ENCODE measurements around the gene APOBEC3G.
"Not testable (repeated sequence)": the region's sequence is repeated elsewhere in the genome, so short reads cannot be mapped to it uniquely, and the experiment has no call there.

Gene APOBEC3G

DNA sequence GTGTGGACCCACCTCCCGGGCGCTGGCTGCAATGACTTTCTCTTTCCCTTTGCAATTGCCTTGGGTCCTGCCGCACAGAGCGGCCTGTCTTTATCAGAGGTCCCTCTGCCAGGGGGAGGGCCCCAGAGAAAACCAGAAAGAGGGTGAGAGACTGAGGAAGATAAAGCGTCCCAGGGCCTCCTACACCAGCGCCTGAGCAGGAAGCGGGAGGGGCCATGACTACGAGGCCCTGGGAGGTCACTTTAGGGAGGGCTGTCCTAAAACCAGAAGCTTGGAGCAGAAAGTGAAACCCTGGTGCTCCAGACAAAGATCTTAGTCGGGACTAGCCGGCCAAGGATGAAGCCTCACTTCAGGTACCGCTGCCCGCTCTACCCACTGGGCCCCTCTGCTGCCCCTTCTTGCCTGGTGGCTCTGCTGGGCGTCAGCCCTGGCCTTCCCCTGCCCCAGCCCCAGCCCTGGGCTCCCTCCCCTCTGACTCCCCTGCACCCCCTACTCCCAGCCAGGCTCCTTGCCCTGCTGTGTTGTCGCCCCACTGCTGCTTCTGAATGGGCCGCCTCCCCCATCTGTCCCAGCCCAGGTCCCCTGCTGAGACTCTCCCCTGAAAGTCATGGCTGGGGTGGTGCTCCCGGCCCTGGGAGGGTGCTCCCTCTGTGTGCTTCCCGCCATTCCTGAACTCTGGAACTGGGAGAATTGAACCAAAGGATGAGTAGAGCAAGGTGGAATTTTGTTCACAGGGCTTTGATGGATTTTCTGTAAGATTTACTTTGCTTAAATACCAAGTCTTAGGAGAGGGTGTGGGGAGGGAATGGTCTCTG, at the start of gene APOBEC3G:
Gene APOBEC3G (plus strand): TSS at position 250 of the 815 bp plus-strand sequence. CDS start 87 bp downstream, at position 337.
- DNase-seq: not testable (repeated sequence)

DNA sequence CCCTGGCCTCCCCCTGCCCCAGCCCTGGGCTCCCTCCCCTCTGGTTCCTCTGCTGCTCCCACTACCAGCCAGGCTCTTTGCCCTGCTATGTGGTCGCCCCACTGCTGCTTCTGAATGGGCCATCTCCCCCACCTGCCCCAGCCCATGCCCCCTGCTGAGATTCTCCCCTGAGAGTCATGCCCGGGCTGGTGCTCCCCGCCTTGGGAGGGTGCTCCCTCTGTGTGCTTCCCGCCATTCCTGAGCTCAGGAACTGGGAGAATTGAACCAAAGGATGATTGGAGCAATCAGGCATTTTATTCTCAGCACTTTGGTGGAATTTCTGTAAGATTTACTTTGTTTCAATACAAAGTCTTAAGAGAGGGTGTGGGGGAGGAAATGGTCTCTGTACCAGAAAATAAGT, 49.4 kb upstream of the APOBEC3G start:
- no peak for DNase-seq

DNA sequence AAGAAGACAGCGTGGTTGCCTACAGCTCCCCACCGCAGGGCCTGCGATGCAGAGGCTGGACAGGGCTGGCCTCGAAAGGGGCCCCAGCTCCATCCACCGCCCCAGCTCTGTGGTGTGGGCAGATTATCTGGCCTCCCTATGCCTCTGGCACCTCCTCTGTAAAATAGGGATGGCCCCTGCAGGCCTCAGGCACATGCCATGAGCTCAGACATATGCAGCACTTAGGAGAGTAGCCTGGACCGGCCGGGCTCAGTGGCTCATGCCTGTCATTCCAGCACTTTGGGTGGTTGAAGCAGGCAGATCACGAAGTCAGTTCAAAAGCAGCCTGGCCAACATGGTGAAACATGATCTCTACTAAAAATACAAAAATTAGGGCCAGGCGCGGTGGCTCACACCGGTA, 48.8 kb upstream of the APOBEC3G start:
- DNase-seq: no peak

DNA sequence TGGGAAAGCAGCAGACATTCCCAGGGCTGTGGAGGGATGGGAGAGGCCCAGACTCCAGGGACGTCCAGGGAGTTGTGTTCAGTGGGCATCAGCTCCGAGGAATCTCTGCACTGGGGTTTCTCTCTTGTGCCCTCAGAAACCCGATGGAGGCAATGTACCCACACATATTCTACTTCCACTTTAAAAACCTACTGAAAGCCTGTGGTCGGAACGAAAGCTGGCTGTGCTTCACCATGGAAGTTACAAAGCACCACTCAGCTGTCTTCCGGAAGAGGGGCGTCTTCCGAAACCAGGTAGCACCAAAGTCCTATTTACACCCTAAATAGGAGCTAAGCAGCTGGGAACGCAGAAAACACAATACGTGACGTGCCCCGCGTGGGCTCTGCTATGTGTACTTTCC, 47.8 kb upstream of the APOBEC3G start:
- DNase-seq: no peak

DNA sequence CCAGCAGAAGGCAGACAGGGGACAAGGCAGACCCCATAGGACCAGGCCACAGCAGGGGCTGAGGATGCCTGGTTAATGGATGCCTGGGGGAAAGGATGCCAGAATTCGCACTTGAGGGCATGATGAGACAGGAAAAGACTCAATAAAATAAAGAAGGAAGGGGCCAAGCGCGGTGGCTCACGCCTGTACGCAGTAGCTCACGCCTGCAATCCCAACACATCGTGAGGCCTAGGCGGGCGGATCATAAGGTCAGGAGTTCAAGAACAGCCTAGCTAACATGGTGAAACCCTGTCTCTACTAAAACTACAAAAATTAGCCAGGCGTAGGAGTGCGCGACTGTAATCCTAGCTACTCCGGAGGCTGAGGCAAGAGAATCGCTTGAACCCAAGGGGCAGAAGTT, 46.4 kb upstream of the APOBEC3G start:
- no peak for DNase-seq

DNA sequence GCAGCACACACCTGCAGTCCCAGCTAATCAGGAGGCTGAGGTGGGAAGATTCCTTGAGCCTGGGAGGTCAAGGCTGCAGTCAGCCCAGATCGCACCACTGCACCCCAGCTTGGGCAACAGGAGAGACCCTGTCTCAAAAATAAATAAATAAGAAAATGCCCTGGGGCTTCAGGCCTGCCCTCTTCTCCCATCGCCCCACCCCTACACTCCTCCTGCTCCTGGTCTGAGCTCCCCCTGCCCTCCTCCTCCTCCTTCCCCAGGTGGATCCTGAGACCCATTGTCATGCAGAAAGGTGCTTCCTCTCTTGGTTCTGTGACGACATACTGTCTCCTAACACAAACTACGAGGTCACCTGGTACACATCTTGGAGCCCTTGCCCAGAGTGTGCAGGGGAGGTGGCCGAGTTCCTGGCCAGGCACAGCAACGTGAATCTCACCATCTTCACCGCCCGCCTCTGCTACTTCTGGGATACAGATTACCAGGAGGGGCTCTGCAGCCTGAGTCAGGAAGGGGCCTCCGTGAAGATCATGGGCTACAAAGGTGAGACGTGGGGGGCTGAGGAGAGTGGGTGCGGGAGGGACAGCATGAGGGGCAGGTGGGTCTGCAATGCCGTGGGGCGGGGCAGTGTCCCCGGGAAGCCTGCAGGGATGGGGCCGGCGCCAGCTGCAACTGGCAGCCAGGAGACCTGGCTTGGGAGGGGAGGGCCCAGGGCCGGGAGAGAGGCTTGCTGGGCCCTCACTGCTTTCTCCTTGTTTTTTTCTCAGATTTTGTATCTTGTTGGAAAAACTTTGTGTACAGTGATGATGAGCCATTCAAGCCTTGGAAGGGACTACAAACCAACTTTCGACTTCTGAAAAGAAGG, 45.4 kb upstream of the APOBEC3G start:
- not testable (repeated sequence) for DNase-seq

DNA sequence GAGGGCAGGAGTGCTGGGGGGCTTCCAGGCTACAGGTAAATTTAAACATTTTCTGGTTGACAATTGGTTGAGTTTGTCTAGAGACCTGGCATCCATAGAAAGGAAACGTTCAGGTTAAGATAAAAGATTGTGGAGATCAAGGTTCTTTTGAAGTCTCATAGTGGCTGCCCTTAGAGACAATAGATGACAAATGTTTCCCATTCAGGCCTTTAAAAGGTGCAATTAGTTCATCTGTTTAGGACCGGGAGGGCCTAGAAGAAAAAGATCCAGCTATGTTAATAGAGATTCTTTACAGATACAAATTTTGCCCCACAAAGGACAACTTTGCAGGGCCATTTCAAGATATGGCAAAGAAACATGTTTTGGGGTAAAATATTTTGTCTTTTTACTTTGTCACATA, 40.0 kb upstream of the APOBEC3G start:
- not testable (repeated sequence) for DNase-seq

DNA sequence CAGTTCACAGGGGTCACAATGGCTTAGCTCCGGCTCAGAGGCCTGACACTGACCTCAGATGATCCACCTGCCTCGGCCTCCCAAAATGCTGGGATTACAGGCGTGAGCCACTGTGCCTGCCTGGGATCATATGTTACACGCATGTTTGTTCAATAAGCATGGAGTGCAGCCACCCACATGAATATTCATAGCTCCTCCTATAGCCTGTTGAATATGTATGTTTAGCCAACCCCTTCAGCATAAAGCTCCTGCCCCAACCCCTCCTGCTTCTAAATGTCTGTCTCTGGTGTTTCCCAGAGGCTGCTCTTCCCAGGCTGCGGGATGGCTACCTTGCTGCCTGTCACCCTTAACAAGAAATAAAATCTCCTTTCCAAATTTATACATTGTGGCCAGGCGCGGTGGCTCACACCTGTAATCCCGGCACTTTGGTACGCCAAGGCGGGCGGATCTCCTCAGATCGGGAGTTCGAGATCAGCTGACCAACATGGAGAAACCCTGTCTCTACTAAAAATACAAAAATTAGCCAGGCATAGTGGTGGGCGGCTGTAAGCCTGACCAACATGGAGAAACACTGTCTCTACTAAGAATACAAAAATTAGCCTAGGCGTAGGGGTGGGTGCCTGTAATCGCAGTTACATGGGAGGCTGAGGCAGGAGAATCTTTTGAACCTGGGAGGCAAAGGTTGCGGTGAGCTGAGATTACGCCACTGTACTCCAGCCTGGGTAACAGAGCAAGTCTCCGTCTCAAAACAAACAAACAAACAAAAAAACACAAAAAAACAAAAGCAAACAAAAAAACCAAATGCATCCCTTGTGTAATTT, 37.6 kb upstream of the APOBEC3G start:
- DNase-seq: no peak

DNA sequence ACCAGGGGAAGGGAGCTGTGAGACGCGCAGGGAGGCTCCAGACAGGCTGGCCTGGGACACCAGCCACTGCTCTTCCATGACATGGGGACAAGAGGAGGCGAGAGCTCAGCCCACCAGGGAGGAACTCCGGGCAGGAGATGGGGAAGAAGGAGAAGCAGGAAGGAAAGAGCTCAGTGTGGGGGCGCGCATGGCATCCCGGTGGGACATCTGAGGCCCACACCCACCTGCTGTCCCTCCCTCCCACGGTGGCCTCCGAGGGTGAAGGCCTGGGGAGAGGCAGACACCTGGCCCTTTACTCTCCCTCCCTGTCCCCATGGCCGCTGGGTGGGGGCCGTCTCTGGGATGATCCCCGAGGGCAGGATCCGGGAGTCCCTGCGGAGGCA, 36.9 kb upstream of the APOBEC3G start:
- not testable (repeated sequence) for DNase-seq

DNA sequence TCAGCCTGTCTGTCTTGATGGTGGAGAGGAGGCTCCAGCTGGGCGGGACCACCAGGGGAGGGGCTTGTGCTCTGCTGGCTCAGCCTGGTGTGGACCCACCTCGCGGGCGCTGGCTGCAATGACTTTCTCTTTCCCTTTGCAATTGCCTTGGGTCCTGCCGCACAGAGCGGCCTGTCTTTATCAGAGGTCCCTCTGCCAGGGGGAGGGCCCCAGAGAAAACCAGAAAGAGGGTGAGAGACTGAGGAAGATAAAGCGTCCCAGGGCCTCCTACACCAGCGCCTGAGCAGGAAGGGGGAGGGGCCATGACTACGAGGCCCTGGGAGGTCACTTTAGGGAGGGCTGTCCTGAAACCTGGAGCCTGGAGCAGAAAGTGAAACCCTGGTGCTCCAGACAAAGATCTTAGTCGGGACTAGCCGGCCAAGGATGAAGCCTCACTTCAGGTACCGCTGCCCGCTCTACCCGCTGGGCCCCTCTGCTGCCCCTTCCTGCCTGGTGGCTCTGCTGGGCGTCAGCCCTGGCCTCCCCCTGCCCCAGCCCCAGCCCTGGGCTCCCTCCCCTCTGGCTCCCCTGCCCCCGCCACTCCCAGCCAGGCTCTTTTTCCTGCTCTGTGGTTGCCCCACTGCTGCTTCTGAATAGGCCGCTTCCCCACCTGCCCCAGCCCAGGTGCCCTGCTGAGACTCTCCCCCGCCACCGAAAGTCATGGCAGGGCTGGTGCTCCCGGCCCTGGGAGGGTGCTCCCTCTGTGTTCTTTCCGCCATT, 36.4 kb upstream of the APOBEC3G start, which contains the start of gene APOBEC3F:
Gene APOBEC3F (plus strand): TSS at position 327 of the 759 bp plus-strand sequence. CDS start 97 bp downstream, at position 424.
- peak; percentile 53 for DNase-seq

DNA sequence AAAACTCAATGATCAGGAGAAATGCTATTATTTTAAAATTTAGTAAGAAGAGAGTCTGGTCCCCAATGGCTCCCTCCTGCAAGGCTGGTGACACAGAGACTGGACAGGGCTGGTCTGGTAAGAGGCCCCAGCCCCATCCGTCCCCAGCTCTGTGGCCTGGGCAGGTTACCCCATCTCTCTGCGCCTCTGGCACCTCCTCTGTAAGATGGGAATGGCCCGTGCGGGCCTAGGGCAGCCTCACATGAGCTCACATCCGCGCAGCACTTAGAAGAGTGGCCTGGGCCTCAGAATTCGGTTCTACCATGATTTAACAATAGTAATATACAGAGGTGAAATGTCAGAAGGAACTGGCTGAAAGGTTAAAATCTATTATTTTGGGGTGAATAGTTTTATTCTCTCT, 35.2 kb upstream of the APOBEC3G start:
- no peak for DNase-seq

DNA sequence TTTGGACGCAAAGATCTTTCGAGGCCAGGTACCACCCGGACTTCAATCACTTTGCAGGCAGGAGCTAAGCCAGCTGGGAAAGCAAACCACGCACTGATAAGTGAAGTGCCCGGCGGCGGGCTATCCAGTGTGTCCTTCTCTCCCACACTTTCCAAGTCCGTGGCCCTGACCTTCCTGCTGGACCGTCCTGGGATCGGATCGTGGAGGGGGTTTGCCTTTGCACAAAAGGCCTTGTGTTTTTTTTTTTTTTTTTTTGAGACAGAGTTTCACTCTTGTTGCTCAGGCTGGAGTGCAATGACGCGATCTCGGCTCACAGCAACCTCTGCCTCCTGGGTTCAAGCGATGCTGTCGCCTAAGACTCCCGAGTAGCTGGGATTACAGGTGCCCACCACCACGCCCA, 34.0 kb upstream of the APOBEC3G start:
- not testable (repeated sequence) for DNase-seq

DNA sequence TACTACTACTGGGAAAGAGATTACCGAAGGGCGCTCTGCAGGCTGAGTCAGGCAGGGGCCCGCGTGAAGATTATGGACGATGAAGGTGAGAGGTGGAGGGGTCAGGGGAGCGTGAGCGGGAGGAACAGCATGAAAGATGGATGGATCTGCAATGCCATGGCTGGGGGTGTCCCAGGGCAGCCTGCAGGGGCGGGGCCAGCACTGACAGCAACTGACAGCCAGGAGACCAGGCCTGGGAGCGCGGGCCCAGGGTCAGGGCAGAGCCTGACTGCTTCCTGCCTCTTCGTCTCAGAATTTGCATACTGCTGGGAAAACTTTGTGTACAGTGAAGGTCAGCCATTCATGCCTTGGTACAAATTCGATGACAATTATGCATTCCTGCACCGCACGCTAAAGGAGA, 31.9 kb upstream of the APOBEC3G start:
- DNase-seq: not testable (repeated sequence)

DNA sequence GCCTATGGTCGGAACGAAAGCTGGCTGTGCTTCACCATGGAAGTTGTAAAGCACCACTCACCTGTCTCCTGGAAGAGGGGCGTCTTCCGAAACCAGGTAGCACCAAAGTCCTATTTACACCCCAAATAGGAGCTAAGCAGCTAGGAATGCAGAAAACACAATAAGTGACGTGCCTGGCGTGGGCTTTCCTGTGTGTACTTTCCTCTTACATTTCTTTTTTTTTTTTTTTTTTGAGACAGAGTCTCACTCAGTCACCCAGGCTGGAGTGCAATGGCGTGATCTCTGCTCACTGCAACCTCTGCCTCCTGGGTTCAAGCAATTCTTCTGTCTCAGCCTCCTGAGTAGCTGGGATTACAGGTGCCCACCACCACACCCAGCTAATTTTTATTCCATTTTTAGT, 27.6 kb upstream of the APOBEC3G start:
- DNase-seq: not testable (repeated sequence)

DNA sequence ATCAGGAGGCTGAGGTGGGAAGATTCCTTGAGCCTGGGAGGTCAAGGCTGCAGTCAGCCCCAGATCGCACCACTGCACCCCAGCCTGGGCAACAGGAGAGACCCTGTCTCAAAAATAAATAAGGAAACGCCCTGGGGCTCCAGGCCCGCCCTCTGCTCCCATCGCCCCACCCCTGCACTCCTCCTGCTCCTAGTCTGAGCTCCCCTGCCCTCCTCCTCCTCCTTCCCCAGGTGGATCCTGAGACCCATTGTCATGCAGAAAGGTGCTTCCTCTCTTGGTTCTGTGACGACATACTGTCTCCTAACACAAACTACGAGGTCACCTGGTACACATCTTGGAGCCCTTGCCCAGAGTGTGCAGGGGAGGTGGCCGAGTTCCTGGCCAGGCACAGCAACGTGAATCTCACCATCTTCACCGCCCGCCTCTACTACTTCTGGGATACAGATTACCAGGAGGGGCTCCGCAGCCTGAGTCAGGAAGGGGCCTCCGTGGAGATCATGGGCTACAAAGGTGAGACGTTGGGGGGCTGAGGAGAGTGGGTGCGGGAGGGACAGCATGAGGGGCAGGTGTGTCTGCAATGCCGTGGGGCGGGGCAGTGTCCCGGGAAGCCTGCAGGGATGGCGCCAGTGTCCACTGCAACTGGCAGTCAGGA, 25.1 kb upstream of the APOBEC3G start:
- not testable (repeated sequence) for DNase-seq

DNA sequence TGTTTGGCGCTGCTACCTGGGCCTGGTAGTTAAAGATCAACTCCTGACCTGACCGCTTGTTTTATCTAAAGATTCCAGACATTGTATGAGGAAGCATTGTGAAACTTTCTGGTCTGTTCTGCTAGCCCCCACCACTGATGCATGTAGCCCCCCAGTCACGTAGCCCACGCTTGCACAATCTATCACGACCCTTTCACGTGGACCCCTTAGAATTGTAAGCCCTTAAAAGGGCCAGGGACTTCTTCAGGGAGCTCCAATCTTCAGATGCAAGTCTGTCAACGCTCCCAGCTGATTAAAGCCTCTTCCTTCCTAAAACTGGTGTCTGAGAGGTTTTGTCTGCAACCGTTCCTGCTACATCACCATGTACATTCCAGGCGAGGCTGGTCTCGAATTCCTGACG, 21.4 kb upstream of the APOBEC3G start:
- no peak for DNase-seq

DNA sequence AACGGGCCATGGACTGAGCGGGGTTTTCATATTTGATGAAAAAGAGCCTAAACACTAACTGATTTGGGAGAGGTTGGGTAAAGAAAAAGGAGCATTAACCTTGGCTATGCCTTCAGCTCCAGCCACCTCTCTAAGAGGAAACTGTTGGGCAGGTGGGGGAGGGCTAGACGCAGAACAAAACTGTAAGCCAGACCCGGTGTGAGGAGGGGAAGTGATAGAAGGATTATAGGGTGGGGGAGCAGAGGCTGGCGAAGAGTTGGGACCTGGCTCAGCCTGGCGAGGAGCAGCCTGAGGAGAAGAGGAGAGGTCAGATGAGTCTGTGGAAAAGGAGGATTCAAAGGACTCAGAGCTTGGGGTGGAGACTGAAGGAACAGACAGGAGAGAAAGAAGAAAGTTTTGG, 15.8 kb upstream of the APOBEC3G start:
- DNase-seq: not testable (repeated sequence)

DNA sequence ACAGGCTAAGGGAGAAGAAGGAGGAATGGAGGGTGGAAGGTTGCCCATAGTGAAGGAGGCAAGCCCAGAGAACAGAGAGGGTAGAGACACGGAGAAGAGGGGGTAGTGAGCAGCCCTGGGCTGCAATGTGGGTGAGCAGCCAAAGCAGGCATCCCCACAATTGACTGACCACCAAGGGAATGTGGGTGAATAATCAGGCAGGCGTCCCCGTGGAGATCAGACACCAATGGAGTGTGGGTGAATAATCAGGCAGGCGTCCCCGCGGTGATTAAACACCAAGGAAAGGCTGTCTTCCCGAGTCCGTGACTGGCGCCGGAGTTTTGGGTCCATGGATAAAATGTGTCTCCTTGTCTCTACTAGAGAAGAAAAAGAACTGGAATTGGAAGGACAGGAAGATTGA, 15.1 kb upstream of the APOBEC3G start:
- DNase-seq: not testable (repeated sequence)

DNA sequence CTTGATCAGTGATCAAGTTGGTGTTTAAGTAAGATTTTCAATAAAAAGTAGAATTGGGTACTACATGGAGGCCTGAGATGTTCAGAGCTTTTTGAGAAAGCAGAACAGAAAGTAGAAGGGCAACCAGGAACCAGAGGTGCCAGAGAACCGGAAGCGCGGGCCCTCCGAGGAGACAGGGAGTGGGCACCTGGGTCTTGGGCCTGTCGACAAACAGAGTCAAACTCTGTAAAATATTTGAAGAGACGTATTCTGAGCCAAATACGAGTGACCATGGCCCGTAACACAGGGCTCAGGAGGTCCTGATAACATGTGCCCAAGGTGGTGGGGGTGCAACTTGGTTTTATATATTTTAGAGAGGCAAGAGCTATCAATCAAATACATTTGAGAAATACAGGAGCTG, 13.2 kb upstream of the APOBEC3G start:
- not testable (repeated sequence) for DNase-seq

DNA sequence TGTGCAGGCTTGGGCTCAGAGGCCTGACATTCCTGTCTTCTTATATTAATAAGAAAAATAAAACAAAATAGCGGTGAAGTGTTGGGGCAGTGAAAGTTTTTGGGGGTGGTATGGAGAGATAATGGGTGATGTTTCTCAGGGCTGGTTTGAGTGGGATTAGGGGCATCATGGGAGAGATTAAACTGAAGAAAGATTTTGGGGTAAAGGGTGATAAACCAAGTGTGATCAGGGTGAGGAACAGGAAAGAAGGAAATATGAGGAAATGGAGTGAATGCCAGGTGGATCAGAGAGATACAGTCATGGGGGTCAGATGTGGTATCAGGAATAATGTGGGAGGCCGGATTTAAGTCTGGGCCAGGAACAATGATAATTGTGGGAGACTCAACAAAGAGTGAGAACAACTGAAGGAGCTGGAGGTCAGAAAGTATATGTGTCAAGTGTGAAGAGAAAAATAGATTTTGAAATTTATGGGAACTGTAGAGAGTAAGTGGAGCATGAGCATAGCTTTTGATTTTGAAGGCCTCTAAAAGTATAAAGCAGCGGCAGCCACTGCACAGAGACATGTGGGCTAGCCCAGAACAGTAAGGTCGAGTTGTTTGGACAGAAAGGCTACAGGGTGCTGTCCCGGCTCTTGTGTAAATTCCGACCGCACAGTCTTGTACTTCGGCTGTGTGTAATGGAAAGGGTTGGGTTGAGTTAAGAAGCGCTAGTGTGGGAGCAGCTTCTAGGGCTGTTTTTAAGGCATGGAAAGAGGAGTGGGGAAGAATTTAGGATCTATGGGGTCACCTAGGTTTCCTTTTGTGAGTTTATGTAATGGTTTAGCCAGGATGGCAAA, 10.4 kb upstream of the APOBEC3G start:
- DNase-seq: not testable (repeated sequence)

Data from right forelimb (tissue), 1 donor.